GM18517 (cell line): ENCODE measurements around the gene SH3PXD2B.

Source experiments
- ATAC-seq: cut with Tn5 transposase; IDR thresholded peaks from one replicate; pipeline ENCODE4 v1.9.1; 2021; ENCODE audit warnings: mild to moderate bottlenecking, moderate library complexity; ENCODE audit not compliant: unreplicated experiment

SH3PXD2B gene

DNA sequence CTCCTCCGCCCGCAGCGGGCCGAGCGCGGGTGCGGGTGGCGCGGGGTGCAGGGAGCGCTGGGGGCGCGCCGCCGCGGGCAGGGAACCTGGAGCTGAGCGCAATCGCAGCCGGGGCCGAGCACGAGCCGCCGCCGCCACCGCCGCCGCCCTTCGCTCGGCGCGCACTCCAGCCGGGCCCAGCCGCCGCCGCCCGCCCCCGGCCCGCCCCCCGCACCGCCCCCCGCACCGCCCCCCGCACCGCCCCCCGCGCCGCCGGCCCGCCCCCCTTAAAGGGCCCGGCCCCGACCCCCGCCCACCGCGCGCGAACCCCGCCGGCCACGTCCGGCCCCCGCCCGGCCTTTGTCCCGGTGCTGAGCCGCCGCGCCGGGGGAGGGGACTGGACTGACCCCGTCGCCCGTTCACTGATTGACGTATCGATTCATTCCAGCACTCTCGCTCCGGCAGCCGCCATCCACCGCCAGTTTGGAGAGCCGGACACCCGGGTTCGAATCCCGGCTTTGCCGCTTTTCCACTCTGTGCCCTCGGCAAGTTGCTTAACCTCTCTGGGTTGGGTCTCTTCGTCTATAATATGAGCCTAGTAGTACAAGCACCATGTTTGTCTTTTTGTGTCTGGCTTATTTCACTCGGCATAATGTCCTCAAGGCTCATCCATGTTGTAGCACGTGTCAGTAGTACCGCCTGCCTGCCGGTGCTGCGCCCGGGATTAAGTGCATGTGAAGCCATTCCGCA is at the start of gene SH3PXD2B:
Gene SH3PXD2B, minus strand, starts transcription at position 168 of the 729 bp plus-strand sequence. CDS start 173 bp downstream, outside the sequence.
- ATAC-seq: no peak

GRCh38 chr5:172502969-172503368 is 48.6 kb upstream of the SH3PXD2B start:
- ATAC-seq: no peak

- ATAC-seq: no peak
Observed at GRCh38 chr5:172502410-172502809, 48.1 kb upstream of the SH3PXD2B start.

- no peak for ATAC-seq
Observed at GRCh38 chr5:172501708-172502320, 47.5 kb upstream of the SH3PXD2B start.

DNA sequence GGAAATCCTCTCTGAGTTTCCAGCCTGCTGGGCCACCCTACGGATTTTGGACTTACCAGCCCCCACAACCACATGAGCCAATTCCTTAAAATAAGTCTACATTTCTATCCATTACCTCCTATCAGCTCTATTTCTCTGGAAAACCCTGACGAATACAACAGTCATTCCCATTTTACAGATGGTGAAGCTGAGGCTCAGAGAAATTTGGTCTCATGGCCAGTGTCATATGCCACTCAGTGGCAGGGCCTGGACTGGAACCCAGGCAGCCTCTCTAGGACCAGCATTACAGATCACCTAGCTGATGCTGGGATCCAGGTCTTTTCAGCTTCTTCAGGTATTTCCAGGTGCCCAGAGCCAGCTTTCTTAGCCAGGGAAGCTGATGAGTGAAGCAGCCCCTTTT is 45.0 kb upstream of the SH3PXD2B start:
- ATAC-seq: no peak

DNA sequence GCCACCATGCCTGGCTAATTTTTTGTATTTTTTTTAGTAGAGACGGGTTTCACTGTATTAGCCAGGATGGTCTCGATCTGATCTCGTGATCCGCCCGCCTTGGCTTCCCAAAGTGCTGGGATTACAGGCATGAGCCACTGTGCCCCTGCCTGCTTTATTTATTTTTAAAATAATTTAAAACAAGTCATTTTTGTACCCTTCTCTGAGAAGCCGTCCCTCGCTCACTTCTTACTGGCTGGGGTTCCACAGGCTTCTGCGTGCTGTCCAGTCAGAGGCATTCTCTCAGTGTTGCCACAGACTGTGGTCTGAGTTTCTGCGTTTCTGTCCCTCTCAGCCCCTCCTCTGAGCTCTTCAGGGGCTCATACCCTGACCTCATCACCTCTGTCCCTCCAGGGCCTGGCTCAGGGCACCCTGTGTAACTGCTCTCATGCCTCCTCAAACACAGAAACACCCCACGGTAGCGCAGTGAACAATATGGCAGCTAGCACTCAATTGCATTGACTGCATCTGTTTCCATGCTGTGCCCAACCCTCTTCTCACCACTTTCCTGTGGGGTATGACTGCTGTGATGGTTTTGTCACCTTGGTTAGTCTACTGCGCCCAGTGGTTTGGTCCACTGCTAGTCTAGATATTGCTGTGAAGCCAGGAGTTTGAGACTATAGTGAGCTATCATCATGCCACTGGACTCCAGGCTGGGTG is 44.3 kb upstream of the SH3PXD2B start:
- no peak for ATAC-seq

DNA sequence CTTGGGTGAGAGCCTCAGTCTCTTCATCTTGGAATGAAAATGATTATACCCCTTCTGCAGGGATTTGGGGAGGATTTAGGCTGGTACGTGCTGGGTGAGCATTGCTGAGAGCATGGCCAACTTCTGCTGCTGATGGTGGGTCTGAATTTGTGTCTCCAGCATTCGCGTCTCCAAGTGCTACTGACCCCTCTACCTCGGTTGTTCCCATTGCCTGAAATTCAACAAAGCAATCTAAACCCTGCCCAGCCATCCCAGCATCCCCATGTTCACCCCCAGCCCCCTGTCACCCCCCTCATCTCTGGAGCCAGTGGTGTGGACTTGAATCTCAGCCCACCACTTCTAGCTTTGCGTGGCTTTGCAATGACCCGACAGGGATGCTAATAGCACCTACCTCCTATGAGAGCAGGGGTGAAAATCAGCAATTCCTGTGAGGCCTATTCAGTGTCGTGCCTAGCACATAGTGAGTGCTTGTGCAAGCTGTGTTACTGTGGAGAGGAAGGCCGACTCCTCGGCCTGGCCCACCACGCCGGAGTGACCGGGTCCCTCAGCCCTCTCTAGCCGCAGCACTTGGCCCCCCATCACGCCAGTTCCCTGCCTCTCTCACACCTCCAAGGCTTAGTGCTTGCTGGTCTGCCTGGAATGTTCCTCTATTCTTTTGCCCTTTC is 43.4 kb upstream of the SH3PXD2B start:
- ATAC-seq: no peak

DNA sequence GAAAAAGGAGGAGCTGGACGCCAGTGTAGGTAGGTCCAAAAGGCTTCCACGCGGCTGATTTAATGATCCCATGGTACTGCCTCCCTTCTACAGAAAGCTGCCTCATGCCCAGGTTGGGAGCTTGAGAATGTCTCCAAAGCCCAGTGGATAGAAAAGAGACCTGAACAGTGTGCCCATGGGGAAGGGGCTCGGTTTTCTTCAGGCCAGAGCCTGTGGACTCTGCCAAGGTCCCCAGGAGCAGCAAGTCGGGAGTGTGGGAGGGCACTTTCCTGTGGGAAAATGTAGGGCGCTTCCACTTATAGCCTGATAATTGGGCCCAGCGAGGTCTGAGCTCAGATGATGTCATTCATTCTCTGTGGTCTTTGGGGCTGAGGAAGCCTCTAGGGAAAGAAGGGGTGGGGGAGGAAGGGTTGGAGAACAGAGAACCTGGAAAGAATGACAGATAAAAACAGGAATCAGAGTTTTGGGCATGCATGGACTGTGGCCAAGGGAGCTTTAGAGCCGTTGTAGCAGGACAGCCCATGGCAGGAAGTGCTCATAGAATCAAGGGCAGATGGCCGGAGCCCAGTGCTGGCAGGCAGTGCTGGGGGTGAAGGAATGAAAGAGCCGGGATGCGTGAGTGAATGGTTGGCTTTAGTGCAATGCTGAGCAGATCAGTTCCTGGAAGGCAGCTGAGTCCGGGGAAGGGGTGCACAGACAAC is 42.5 kb upstream of the SH3PXD2B start:
- ATAC-seq: no peak

- no peak for ATAC-seq
Observed at GRCh38 chr5:172494630-172495505, 40.5 kb upstream of the SH3PXD2B start.

GRCh38 chr5:172493906-172494305 is 39.6 kb upstream of the SH3PXD2B start:
- ATAC-seq: no peak

DNA sequence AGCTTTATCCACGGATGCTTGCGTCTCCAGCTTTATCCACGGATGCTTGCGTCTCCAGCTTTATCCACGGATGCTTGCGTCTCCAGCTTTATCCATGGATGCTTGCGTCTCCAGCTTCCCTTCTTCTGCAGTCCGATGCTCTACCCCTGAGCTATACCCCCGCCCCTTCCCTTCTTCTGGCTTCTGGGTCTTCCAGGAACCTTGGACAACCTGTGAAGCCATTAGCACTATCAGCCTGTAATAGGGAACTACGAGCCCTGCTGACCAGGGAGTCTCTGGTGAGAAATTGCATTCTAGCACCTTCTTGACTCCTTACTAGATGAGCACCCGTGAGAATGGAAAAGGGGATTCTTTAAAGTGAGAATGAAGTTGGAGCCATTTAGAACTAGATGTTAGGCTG is 39.1 kb upstream of the SH3PXD2B start:
- no peak for ATAC-seq

- ATAC-seq: no peak
Observed at GRCh38 chr5:172493002-172493401, 38.7 kb upstream of the SH3PXD2B start.

DNA sequence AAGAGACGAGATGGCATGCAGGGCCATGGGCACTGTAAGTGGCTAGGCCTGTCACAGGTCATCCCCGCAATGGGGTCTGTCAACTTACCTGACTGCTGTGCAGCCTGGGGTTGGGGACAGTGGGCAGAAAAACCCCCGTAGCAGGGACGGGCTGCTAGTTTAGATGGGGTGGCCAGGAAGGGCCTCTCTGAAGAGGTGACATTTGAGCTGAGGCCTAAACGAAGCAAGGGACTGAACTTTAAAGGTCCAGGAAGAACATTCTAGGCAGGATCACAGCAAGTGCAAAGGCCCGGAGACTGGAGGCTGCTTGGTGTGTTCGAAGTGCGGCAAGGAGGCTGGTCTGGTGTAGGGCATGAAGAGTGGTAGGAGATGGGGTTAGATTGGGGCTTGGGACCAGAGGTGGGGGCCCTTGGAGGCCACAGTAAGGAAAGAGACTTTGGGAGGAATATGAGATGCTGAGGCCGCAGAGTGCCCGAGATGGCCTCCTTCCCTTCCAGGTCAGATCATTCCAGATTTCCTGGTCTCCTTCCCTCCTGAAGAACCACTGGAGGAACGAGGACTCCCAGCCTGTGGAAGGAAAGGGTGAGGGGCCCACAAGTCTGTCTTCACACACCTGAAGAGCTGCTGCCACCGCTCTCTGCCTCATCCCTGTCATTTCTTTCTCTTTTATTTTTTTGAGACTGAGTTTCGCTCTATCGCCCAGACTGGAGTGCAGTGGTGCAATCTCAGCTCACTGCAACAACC is 37.9 kb upstream of the SH3PXD2B start:
- ATAC-seq: no peak

GRCh38 chr5:172491481-172491880 is 37.2 kb upstream of the SH3PXD2B start:
- no peak for ATAC-seq

DNA sequence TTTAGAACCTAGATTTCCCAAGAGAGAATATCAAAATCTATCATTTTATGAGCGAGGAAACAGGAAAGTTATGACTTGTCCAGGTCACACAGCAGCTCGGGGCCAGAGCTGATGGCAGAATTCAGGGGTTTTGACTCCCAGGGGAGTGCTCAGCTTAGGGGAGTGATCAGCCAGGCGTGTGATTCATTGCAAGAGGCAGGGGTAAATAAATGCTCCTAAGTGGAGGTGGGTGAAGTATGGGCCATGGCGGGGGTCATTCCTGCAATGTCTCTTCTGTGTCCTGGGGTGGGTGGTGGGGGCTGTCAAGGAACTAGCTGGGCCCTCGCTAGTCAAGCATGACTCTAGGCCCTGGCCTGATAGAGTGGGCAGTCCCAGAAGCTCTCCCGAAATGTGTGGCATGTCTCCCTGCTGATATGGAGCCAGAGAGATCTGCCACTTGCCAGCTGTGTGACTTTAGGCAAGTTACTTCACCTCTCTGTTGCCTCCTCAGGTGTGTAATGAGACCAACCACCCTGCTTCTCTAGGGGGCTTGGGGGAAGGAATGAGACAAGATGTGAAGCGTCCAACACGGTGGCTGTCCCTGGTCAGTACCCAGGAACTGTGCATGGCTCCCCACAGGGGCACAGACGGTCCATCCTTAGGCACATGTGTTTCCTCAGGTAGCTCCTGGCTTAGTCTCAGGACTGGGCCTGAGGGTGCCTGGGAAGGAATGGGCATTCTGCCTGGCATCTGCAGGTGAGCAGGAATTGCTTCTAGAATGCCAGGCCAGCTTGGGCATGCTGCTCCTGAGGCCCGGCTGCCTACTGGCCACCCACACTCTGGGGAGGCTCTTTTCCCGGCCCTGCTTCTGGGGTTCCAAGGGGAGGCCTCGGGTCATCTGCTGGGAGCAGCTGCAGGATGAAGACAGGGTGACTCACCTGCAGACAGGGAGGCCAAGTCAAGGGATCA is 36.5 kb upstream of the SH3PXD2B start:
- no peak for ATAC-seq

DNA sequence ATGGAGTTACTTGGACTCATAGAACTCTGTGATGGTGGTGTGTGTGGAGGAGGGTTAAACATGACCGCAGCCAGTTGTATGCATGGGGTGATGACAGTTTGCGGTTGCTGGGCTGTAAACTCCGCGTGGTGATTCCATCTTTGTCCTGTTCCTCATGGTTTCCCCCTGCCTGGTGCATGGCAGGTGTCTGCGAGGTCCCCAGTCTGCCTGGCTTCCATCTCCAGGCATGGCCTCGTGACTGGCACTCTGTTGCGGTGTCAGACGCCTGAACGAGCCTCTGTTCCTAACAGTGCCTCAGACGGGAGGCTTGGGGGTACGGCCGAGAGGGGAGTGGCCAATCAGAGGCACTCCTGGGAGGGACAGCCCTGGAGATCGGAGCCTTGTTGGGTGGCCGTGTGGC is 33.9 kb upstream of the SH3PXD2B start:
- ATAC-seq: no peak

- ATAC-seq: no peak
Observed at GRCh38 chr5:172487671-172488070, 33.3 kb upstream of the SH3PXD2B start.

DNA sequence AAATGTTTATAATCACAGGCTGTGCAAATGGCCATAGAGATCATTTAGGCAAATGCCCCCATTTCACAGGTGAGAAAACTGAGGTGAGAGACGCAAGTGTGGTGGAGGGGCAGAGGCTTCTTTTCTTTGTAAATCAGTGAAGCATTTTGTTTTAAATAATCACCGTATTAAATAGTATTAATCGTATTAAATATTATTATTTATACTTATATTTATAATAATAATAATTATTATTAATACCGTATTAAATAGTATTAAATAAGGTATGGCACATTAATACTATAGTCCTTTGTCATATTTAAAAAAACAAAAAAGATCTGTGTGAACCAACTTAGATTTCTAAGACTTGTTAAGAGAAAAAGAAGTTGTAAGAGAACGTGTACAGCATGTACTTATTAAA is 32.6 kb upstream of the SH3PXD2B start:
- no peak for ATAC-seq
